SK-N-SH (cell line): Measurements from ENCODE around the gene OXSM. TPM values are rescaled to one million over a fixed set of nuclear protein-coding genes. Genes with fewer than 3 reads are reported as not detected.

ENCODE experiments used
- CTCF ChIA-PET: fragments of 300-600, 350-600 bp; formaldehyde crosslinking; extraction: SDS; loops from one replicate; lab custom pipeline; 2021; lab: Yijun Ruan, JAX
- POLR2A ChIA-PET: fragments of 350-600 bp; sonication (Branson Sonifier 250); formaldehyde crosslinking; extraction: SDS; loops from one replicate; lab custom pipeline; 2020; ENCODE audit warnings: antibody characterized with exemption, inconsistent platforms; lab: Yijun Ruan, JAX
- DNase-seq: peaks from one replicate; pipeline ENCODE4 v3.0.0; 2012
- H2AFZ ChIP-seq: fragments of 200-600 bp; sonication (generic); 2 replicates; pipeline ENCODE4 v1.8.1; 2016; ENCODE audit warnings: antibody characterized with exemption, mild to moderate bottlenecking, low read depth
- H3F3A ChIP-seq: fragments of 200-600 bp; sonication (generic); replicated peaks from 2 replicates; pipeline ENCODE3; 2016; ENCODE audit warnings: antibody characterized with exemption, mild to moderate bottlenecking; ENCODE audit not compliant: insufficient read depth
- H3K27ac ChIP-seq, 2 experiments: fragments of 200-500 bp in 1 of 2; fragments of 200-600 bp in 1 of 2; sonication (Bioruptor generic) in 1 of 2; sonication (generic), shearing (Covaris generic) in 1 of 2; 2 replicates each; pipeline versions ENCODE4 v1.5.1 to v1.6.1; 2014 to 2016; ENCODE audit warnings: low read depth in 2 of 2, inconsistent platforms in 1 of 2, low read length in 1 of 2, mild to moderate bottlenecking in 1 of 2, mixed read lengths in 1 of 2
- H3K27me3 ChIP-seq: fragments of 200-600 bp; sonication (generic), shearing (Covaris generic); 2 replicates; pipeline ENCODE4 v1.6.1; 2016; ENCODE audit warnings: mixed run types; ENCODE audit not compliant: insufficient read depth
- H3K36me3 ChIP-seq, 2 experiments: fragments of 200-500 bp in 1 of 2; fragments of 200-600 bp in 1 of 2; sonication (Bioruptor generic) in 1 of 2; sonication (generic) in 1 of 2; replicated peaks in 1 of 2; 2 replicates each; pipeline versions ENCODE3 to v1.5.1; 2014 to 2016; ENCODE audit warnings: low read length in 1 of 2, mild to moderate bottlenecking in 1 of 2; ENCODE audit not compliant: insufficient read depth in 2 of 2, control insufficient read depth in 1 of 2
- H3K4me1 ChIP-seq, 2 experiments: fragments of 200-500 bp in 1 of 2; fragments of 200-600 bp in 1 of 2; sonication (Bioruptor generic) in 1 of 2; sonication (generic), shearing (Covaris generic) in 1 of 2; 2 replicates each; pipeline versions ENCODE4 v1.5.1 to v1.6.1; 2014 to 2016; ENCODE audit warnings: low read depth in 1 of 2, low read length in 1 of 2, mixed run types in 1 of 2; ENCODE audit not compliant: insufficient read depth in 2 of 2, control insufficient read depth in 1 of 2
- H3K4me2 ChIP-seq: fragments of 200-600 bp; sonication (generic), shearing (Covaris generic); 2 replicates; pipeline ENCODE4 v1.6.1; 2017; ENCODE audit warnings: mixed run types
- H3K4me3 ChIP-seq, 2 experiments: fragments of 200-500 bp in 1 of 2; fragments of 200-600 bp in 1 of 2; sonication (Bioruptor generic) in 1 of 2; sonication (generic), shearing (Covaris generic) in 1 of 2; 2 replicates each; pipeline versions ENCODE4 v1.5.1 to v1.8.1; 2014 to 2016; ENCODE audit warnings: low read depth in 2 of 2, inconsistent platforms in 1 of 2, low read length in 1 of 2, mild to moderate bottlenecking in 1 of 2, mixed read lengths in 1 of 2, moderate library complexity in 1 of 2
- H3K79me2 ChIP-seq: fragments of 200-600 bp; sonication (generic); 2 replicates; pipeline ENCODE4 v1.8.1; 2017; ENCODE audit warnings: mild to moderate bottlenecking; ENCODE audit not compliant: insufficient read depth
- H3K9ac ChIP-seq: fragments of 200-600 bp; sonication (generic); 2 replicates; pipeline ENCODE4 v1.6.1; 2017; ENCODE audit warnings: mixed run types
- H3K9me2 ChIP-seq: fragments of 200-600 bp; sonication (generic); 2 replicates; pipeline ENCODE4 v1.6.1; 2017; ENCODE audit warnings: mixed run types
- H3K9me3 ChIP-seq: fragments of 200-600 bp; sonication (generic); 2 replicates; pipeline ENCODE4 v1.6.1; 2017; ENCODE audit warnings: mixed run types, mild to moderate bottlenecking, moderate library complexity
- H4K20me1 ChIP-seq: fragments of 200-600 bp; sonication (generic); 2 replicates; pipeline ENCODE4 v1.6.1; 2017; ENCODE audit warnings: mild to moderate bottlenecking, mixed run types; ENCODE audit not compliant: insufficient read depth
- CTCF ChIP-seq: fragments of 200-600 bp; sonication (generic); IDR thresholded peaks from 2 replicates; pipeline ENCODE4 v1.6.1; 2017; ENCODE audit warnings: antibody characterized with exemption, mild to moderate bottlenecking, moderate library complexity
- ELF1 ChIP-seq: IDR thresholded peaks from 2 replicates; pipeline ENCODE4 v1.4.0; 2012
- GATA2 ChIP-seq: sonication (generic); formaldehyde crosslinking; IDR thresholded peaks from 2 replicates; pipeline ENCODE4 v1.5.0; 2020; ENCODE audit warnings: mild to moderate bottlenecking, missing genetic modification reagents
- IRF3 ChIP-seq: fragments of 150-350 bp; IDR thresholded peaks from 2 replicates; pipeline ENCODE4 v1.6.1; 2016; ENCODE audit warnings: mild to moderate bottlenecking, low read depth, low read length
- MAX ChIP-seq: IDR thresholded peaks from 2 replicates; pipeline ENCODE4 v1.4.0; 2012; ENCODE audit warnings: low read depth
- MEF2A ChIP-seq: IDR thresholded peaks from 2 replicates; pipeline ENCODE4 v1.4.0; 2012; ENCODE audit warnings: low read depth, borderline replicate concordance
- NFIC ChIP-seq: IDR thresholded peaks from 2 replicates; pipeline ENCODE4 v1.4.0; 2012; ENCODE audit warnings: borderline replicate concordance
- PBX3 ChIP-seq: IDR thresholded peaks from 2 replicates; pipeline ENCODE4; 2012
- POLR2AphosphoS5 ChIP-seq: IDR thresholded peaks from 2 replicates; pipeline ENCODE4 v1.6.1; 2012; ENCODE audit warnings: low read depth, low read length
- RAD21 ChIP-seq: IDR thresholded peaks from 2 replicates; pipeline ENCODE4 v1.6.1; 2012; ENCODE audit warnings: mild to moderate bottlenecking, low read length
- RCOR1 ChIP-seq: fragments of 150-350 bp; IDR thresholded peaks from 2 replicates; pipeline ENCODE4 v1.6.1; 2017; ENCODE audit warnings: antibody characterized with exemption, low read length
- REST ChIP-seq: IDR thresholded peaks from 2 replicates; pipeline ENCODE4 v1.6.1; 2012; ENCODE audit warnings: mild to moderate bottlenecking, low read depth, low read length, moderate library complexity
- SIN3A ChIP-seq: IDR thresholded peaks from 2 replicates; pipeline ENCODE4 v1.6.1; 2012; ENCODE audit warnings: low read depth, mild to moderate bottlenecking, low read length, moderate library complexity, borderline replicate concordance
- SMC3 ChIP-seq: IDR thresholded peaks from 2 replicates; pipeline ENCODE4 v1.6.1; 2012; ENCODE audit warnings: low read depth, low read length, improper control_type of control experiment
- TCF12 ChIP-seq: IDR thresholded peaks from 2 replicates; pipeline ENCODE4 v1.4.0; 2012
- WGBS: methylation state at CpG from one replicate; pipeline ENCODE4 v1.1.6; 2017; ENCODE audit warnings: low lambda C conversion rate; 5-methylcytosine and 5-hydroxymethylcytosine counted together
- polyA plus RNA-seq, 3 experiments: library from polyadenylated mRNA; depleted of rRNA; stranded (reverse); fragments of >200 nt; gene quantifications; 2 replicates each; pipeline ENCODE4 v1.2.3, GENCODE V29; 2012

The OXSM gene
- polyA plus RNA-seq, 1 of the 3 experiments (the other 2 are of a cell fraction): 12.1 TPM

GRCh38 chr3:25821746-25822573 is 32.1 kb downstream of the OXSM start:
- Histone ChIP-seq H4K20me1 (no peaks in the 10 kb centered on the region), H3F3A (peaks cover 5% of the 10 kb centered on the region), H3K9me3 (no peaks in the 10 kb centered on the region), H3K27ac (no peak overlapping the region), H3K4me3 (no peak overlapping the region), H3K36me3 (no peaks in the 10 kb centered on the region), H3K9ac (no peak overlapping the region), H2AFZ (no peak overlapping the region), H3K4me1 (peaks cover 0 to 15% of the 10 kb centered on the region in 2 experiments; a peak in 2 of 4 replicates), H3K79me2 (no peaks in the 10 kb centered on the region), H3K9me2 (no peaks in the 10 kb centered on the region), H3K27me3 (no peaks in the 10 kb centered on the region; the same call in 1 of the 2 replicates), H3K4me2 (no peak overlapping the region)
- 63% methylated on average over 4 of the region's 4 CpGs for WGBS
- TF ChIP-seq GATA2 (CRISPR knock-in tag): no peak
- no peak for TF ChIP-seq CTCF
- no peak for TF ChIP-seq SMC3
- TF ChIP-seq TCF12: no peak
- no peak for TF ChIP-seq ELF1
- no peak for TF ChIP-seq PBX3
- no peak for TF ChIP-seq RAD21
- TF ChIP-seq MAX: no peak
- no peak for TF ChIP-seq IRF3
- no peak for TF ChIP-seq POLR2AphosphoS5
- no peak for TF ChIP-seq NFIC
- no peak for TF ChIP-seq RCOR1
- no peak for TF ChIP-seq MEF2A
- TF ChIP-seq SIN3A: no peak
- no peak for TF ChIP-seq REST
- POLR2A ChIA-PET: no interaction called here
- CTCF ChIA-PET: no interaction called here
- DNase-seq: no peak
